WTC11 (cell line): ENCODE measurements around the gene ZNF341. TPM values are rescaled to one million over a fixed set of nuclear protein-coding genes. Genes with fewer than 3 reads are reported as not detected.

Source experiments
- ATAC-seq: fragments of 200-7000 bp; cut with Tn5 transposase; 2 replicates; pipeline ENCODE4 v1.10.0; 2021; ENCODE audit warnings: mild to moderate bottlenecking, moderate library complexity
- CTCF ChIA-PET: fragments of 300-600 bp; sonication (Branson Sonifier 250); formaldehyde crosslinking; loops from one replicate; lab custom pipeline; 2021; ENCODE audit warnings: antibody characterized with exemption; lab: Charles Lee
- POLR2A ChIA-PET: fragments of 350-600 bp; sonication (Branson Sonifier 250); formaldehyde crosslinking; loops from one replicate; lab custom pipeline; 2021; ENCODE audit warnings: antibody characterized with exemption; lab: Charles Lee
- DNase-seq: peaks from one replicate; pipeline ENCODE4 v3.0.0; 2021; ENCODE audit warnings: low spot score
- H3K27ac Mint-ChIP-seq: 2 replicates; pipeline ENCODE4 v1.8.0; 2021; ENCODE audit warnings: mixed read lengths
- H3K27me3 Mint-ChIP-seq: 2 replicates; pipeline ENCODE4 v1.8.0; 2021; ENCODE audit warnings: low read depth, mild to moderate bottlenecking, moderate library complexity, mixed read lengths
- H3K36me3 Mint-ChIP-seq: 2 replicates; pipeline ENCODE4 v1.8.0; 2021; ENCODE audit warnings: mixed read lengths
- H3K4me1 Mint-ChIP-seq: 2 replicates; pipeline ENCODE4 v1.8.0; 2022; ENCODE audit warnings: mixed read lengths
- H3K4me3 Mint-ChIP-seq: 2 replicates; pipeline ENCODE4 v1.8.0; 2021; ENCODE audit warnings: mild to moderate bottlenecking, moderate library complexity, mixed read lengths
- H3K9me3 Mint-ChIP-seq: 2 replicates; pipeline ENCODE4 v1.8.0; 2021; ENCODE audit warnings: mixed read lengths
- ARID4B ChIP-seq: sonication (generic); formaldehyde crosslinking; IDR thresholded peaks from 2 replicates; pipeline ENCODE4 v1.8.0; 2023; ENCODE audit warnings: missing genetic modification reagents, mild to moderate bottlenecking, borderline replicate concordance
- ATF2 ChIP-seq: sonication (generic); formaldehyde crosslinking; IDR thresholded peaks from 2 replicates; pipeline ENCODE4 v1.8.1; 2022; ENCODE audit warnings: low read depth, missing genetic modification reagents, borderline replicate concordance
- CBFB ChIP-seq: sonication (generic); formaldehyde crosslinking; IDR thresholded peaks from 2 replicates; pipeline ENCODE4 v1.8.1; 2022; ENCODE audit warnings: mild to moderate bottlenecking, low read depth, missing genetic modification reagents
- E2F4 ChIP-seq: sonication (generic); formaldehyde crosslinking; IDR thresholded peaks from 2 replicates; pipeline ENCODE4 v1.8.1; 2022; ENCODE audit warnings: low read depth, mild to moderate bottlenecking, moderate library complexity, missing genetic modification reagents, borderline replicate concordance
- FOXP1 ChIP-seq: sonication (generic); formaldehyde crosslinking; IDR thresholded peaks from 2 replicates; pipeline ENCODE4 v1.8.0; 2022; ENCODE audit warnings: missing genetic modification reagents, mild to moderate bottlenecking, moderate library complexity, borderline replicate concordance
- FOXP4 ChIP-seq: sonication (generic); formaldehyde crosslinking; IDR thresholded peaks from 2 replicates; pipeline ENCODE4 v1.8.0; 2022; ENCODE audit warnings: mild to moderate bottlenecking, missing genetic modification reagents
- HMGA2 ChIP-seq: fragments of 250-450 bp; sonication (Bioruptor Pico); IDR thresholded peaks from 2 replicates; pipeline ENCODE4 v1.4.0; 2021; ENCODE audit warnings: mild to moderate bottlenecking, moderate library complexity
- RORB ChIP-seq: fragments of 250-450 bp; sonication (Bioruptor Pico); IDR thresholded peaks from 2 replicates; pipeline ENCODE4 v1.9.0; 2021; ENCODE audit warnings: mild to moderate bottlenecking
- SP1 ChIP-seq: sonication (generic); formaldehyde crosslinking; conservative IDR thresholded peaks from 2 replicates; pipeline ENCODE4 v1.8.1; 2022; ENCODE audit warnings: missing genetic modification reagents
- TCF7 ChIP-seq: sonication (generic); formaldehyde crosslinking; IDR thresholded peaks from 2 replicates; pipeline ENCODE4 v1.8.0; 2022; ENCODE audit warnings: mild to moderate bottlenecking, low read depth, missing genetic modification reagents, moderate library complexity
- ZBTB21 ChIP-seq: sonication (generic); formaldehyde crosslinking; IDR thresholded peaks from 2 replicates; pipeline ENCODE4 v1.8.1; 2023; ENCODE audit warnings: mild to moderate bottlenecking, missing genetic modification reagents, borderline replicate concordance
- ZBTB43 ChIP-seq: sonication (generic); formaldehyde crosslinking; IDR thresholded peaks from 2 replicates; pipeline ENCODE4 v1.8.1; 2023; ENCODE audit warnings: mild to moderate bottlenecking, missing genetic modification reagents
- ZNF416 ChIP-seq: fragments of 250-450 bp; sonication (Bioruptor Pico); IDR thresholded peaks from 2 replicates; pipeline ENCODE4 v1.9.0; 2021; ENCODE audit warnings: mild to moderate bottlenecking, inconsistent platforms
- total RNA-seq: library from RNA; stranded (reverse); gene quantifications from 3 replicates; pipeline ENCODE4 v1.2.3, GENCODE V29; 2021
- TF ChIP-seq, protein P1 (sequence below): fragments of 250-450 bp; sonication (Bioruptor Pico); conservative IDR thresholded peaks from 2 replicates; pipeline ENCODE4 v1.9.0; 2021; ENCODE audit warnings: mild to moderate bottlenecking

The ZNF341 gene
- total RNA-seq, 1 experiment from 2014 or later = 9.6 TPM

DNA sequence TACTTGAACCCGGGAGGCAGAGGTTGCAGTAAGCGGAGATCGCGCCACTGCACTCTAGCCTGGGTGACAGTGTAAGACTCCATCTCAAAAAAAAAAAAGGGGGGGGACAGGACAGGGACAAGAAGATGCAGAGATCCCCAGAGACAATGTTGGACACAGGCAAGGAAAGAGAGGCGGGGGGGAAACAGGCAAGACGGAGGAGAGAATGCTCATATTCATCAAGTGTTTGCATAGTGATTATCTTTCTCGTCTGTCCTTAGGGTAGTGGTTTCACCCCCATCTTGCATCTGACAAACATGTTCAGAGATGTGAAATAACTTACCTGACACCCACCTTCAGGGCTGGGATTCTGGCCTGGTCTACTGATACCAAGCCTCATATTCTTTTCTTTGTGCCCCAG is 108.4 kb downstream of the ZNF341 start:
- CTCF ChIA-PET = interaction anchor here (0.8 to 1.2 kb wide), 3 partner anchors 23 to 108 kb away, joined by 3 read pairs; no protein-coding TSS in a partner anchor
- Mint-ChIP-seq H3K27ac (no peak overlapping the region), H3K36me3 (peaks cover 8% of the 10 kb centered on the region), H3K9me3 (peaks cover 5% of the 10 kb centered on the region; the same call in 1 of the 2 replicates), H3K27me3 (no peaks in the 10 kb centered on the region), H3K4me3 (no peak overlapping the region), H3K4me1 (peaks cover 65% of the 10 kb centered on the region)
- ATAC-seq (no peak), DNase-seq (no peak)
- POLR2A ChIA-PET = no interaction called here
- TF ChIP-seq HMGA2 (CRISPR knock-in tag) = no peak
- TF ChIP-seq FOXP1 = no peak
- no peak for TF ChIP-seq RORB (CRISPR knock-in tag)
- no peak for TF ChIP-seq ZNF416 (CRISPR knock-in tag)
- no peak for TF ChIP-seq E2F4 (CRISPR knock-in tag)
- TF ChIP-seq ARID4B (CRISPR knock-in tag) = no peak
- TF ChIP-seq FOXP4 (CRISPR knock-in tag) = no peak
- TF ChIP-seq ZBTB21 (CRISPR knock-in tag) = no peak
- no peak for TF ChIP-seq ATF2 (CRISPR knock-in tag)
- TF ChIP-seq TCF7 (CRISPR knock-in tag) = no peak
- no peak for TF ChIP-seq ZBTB43
- no peak for TF ChIP-seq CBFB
- no peak for TF ChIP-seq SP1
- TF ChIP-seq, protein P1, sequence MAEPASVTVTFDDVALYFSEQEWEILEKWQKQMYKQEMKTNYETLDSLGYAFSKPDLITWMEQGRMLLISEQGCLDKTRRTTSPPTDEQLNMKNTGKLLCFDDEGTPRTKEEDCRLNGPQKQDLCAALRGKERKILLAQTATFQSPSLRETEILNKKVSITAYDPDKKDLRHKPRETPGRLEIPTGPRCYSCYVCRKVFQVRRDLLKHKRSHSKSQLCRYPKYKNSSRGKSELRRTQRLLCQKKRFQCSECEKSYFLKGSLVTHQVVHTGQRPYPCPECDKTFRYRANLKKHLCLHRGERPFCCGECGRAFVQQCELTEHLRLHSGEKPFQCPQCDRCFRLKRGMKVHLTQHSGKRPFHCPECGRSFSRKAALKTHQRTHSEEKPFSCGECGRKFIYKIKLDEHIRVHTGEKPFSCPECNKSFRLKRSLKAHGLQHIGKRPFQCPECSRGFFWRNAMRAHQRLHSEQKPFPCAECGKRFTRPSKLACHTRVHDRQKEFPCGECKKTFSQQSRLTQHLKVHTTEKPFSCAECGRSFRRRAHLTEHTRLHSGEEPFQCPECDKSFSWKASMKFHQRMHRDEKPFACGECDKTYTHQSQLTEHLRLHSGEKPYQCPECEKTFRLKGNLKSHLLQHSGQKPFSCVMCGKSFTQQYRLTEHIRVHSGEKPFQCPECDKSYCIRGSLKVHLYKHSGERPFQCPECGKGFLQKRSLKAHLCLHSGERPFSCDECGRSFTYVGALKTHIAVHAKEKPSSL = no peak
